ENCODE measurements around the gene LCN12. TPM values are rescaled to one million over a fixed set of nuclear protein-coding genes. Genes with fewer than 3 reads are reported as not detected.

Gene LCN12
- total RNA-seq, 4 donors from 2014 or later: 1.8 to 8.7 (median 7.9) TPM; not detected in 1

GRCh38 chr9:136956604-136957003 is 4.5 kb downstream of the LCN12 start:
- Histone ChIP-seq H3K36me3 (no peaks in the 10 kb centered on the region), H3K4me3 (no peak overlapping the region)
- TF ChIP-seq POLR2A (IDR thresholded peaks at IDR 0.05) (no peak), CTCF (IDR thresholded peaks at IDR 0.05) (no peak)

GRCh38 chr9:136957461-136957860 is 5.4 kb downstream of the LCN12 start:
- H3K27ac ChIP-seq: no peak overlapping the region
- H3K9me3 ChIP-seq: no peaks in the 10 kb centered on the region
- TF ChIP-seq POLR2A (IDR thresholded peaks at IDR 0.05): no peak
- TF ChIP-seq CTCF (IDR thresholded peaks at IDR 0.05): no peak
- no peak for DNase-seq
- H3K4me1 ChIP-seq: no peaks in the 10 kb centered on the region
- no peak overlapping the region for H3K4me3 ChIP-seq
- H3K27me3 ChIP-seq: no peaks in the 10 kb centered on the region
- no peaks in the 10 kb centered on the region for H3K36me3 ChIP-seq

More at GRCh38 chr9:136956604-136957003, 4.5 kb downstream of the LCN12 start:
- no peaks in the 10 kb centered on the region for H3K9me3 ChIP-seq
- H3K27me3 ChIP-seq: no peaks in the 10 kb centered on the region
- DNase-seq: no peak
- no peak overlapping the region for H3K27ac ChIP-seq
- no peaks in the 10 kb centered on the region for H3K4me1 ChIP-seq

GRCh38 chr9:136957901-136958300 is 5.8 kb downstream of the LCN12 start:
- TF ChIP-seq POLR2A (IDR thresholded peaks at IDR 0.05) (no peak), CTCF (IDR thresholded peaks at IDR 0.05) (no peak)
- Histone ChIP-seq H3K4me3 (no peak overlapping the region), H3K27ac (no peak overlapping the region), H3K27me3 (no peaks in the 10 kb centered on the region), H3K36me3 (no peaks in the 10 kb centered on the region), H3K9me3 (no peaks in the 10 kb centered on the region), H3K4me1 (no peaks in the 10 kb centered on the region)
- DNase-seq: no peak

GRCh38 chr9:136958473-136958872 is 6.4 kb downstream of the LCN12 start:
- no peak for TF ChIP-seq CTCF (IDR thresholded peaks at IDR 0.05)
- Histone ChIP-seq H3K4me1 (no peaks in the 10 kb centered on the region), H3K4me3 (no peak overlapping the region), H3K9me3 (no peaks in the 10 kb centered on the region), H3K27me3 (no peaks in the 10 kb centered on the region), H3K27ac (no peak overlapping the region), H3K36me3 (no peaks in the 10 kb centered on the region)
- DNase-seq: no peak

- peak overlapping the region in 1 of 4 donors; percentile 42 for H3K27ac ChIP-seq
- H3K4me1 ChIP-seq: peaks cover 0 to 3% (median 0%) of the 10 kb centered on the region in 4 donors
These were observed 7.1 kb downstream of the LCN12 start for GRCh38 chr9:136958898-136959850.

More at GRCh38 chr9:136958898-136959850, 7.1 kb downstream of the LCN12 start:
- no peaks in the 10 kb centered on the region for H3K9me3 ChIP-seq
- H3K36me3 ChIP-seq: no peaks in the 10 kb centered on the region
- no peak overlapping the region for H3K4me3 ChIP-seq
- TF ChIP-seq POLR2A (IDR thresholded peaks at IDR 0.05) (no peak), CTCF (IDR thresholded peaks at IDR 0.05) (no peak)
- DNase-seq: no peak
- no peaks in the 10 kb centered on the region for H3K27me3 ChIP-seq

Measured in Peyer's patch (tissue), 4 donors.